Measurements from ENCODE around the gene UBXN6.

DNA sequence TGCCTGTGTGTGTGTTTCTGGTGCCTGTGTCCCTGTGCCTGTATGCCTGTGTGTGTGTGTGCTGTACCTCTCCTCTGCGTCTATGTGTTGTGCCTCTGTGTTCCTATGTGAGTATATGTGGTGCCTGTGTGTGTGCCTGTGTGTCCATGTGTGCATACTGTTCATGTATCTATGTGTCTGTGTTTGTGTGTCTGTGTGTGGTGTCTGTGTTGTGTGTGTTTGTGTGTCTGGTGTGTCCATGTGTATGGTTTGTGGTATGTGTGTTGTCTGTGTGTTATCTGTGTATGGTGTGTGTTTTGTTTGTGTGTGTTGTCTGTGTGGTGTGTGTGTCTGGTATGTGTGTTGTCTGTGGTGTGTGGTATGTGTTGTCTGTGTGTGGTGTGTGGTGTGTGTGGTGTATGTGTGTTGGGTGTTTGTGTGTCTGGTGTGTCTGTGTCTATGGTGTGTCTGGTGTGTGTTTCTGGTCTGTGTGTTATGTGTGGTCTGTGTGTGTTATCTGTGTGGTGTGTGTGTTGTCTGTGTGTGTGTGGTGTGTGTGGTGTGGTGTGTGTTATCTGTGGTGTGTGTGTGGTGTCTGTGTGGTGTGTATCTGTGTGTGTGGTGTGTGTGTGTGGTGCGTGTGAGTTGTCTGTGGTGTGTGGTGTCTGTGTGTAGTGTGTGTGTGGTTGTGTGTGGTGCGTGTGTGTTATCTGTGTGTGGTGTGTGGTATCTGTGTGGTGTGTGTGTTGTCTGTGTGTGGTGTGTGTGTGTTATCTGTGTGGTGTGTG is 34.9 kb upstream of the UBXN6 start:
- TF ChIP-seq POLR2A (IDR thresholded peaks at IDR 0.05) (no peak), POLR2AphosphoS5 (IDR thresholded peaks at IDR 0.05) (no peak)
- TF ChIP-seq, protein P1, sequence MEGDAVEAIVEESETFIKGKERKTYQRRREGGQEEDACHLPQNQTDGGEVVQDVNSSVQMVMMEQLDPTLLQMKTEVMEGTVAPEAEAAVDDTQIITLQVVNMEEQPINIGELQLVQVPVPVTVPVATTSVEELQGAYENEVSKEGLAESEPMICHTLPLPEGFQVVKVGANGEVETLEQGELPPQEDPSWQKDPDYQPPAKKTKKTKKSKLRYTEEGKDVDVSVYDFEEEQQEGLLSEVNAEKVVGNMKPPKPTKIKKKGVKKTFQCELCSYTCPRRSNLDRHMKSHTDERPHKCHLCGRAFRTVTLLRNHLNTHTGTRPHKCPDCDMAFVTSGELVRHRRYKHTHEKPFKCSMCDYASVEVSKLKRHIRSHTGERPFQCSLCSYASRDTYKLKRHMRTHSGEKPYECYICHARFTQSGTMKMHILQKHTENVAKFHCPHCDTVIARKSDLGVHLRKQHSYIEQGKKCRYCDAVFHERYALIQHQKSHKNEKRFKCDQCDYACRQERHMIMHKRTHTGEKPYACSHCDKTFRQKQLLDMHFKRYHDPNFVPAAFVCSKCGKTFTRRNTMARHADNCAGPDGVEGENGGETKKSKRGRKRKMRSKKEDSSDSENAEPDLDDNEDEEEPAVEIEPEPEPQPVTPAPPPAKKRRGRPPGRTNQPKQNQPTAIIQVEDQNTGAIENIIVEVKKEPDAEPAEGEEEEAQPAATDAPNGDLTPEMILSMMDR (IDR thresholded peaks at IDR 0.05): no peak
